GM23338 (cell line): ENCODE measurements around the gene MYLK. TPM values are rescaled to one million over a fixed set of nuclear protein-coding genes. Genes with fewer than 3 reads are reported as not detected.

ENCODE experiments used
- ATAC-seq: fragments of 200-7000 bp; cut with Tn5 transposase; 3 replicates; pipeline ENCODE4 v1.9.1; 2020
- DNase-seq: peaks from one replicate; pipeline ENCODE4 v3.0.0-alpha.2; 2015; ENCODE audit warnings: low spot score
- H2AFZ ChIP-seq: fragments of 200-600 bp; sonication (generic); 2 replicates; pipeline ENCODE4 v1.8.0; 2016; ENCODE audit warnings: antibody characterized with exemption, mild to moderate bottlenecking, moderate library complexity
- H3F3A ChIP-seq: fragments of 200-600 bp; sonication (generic); replicated peaks from 2 replicates; pipeline ENCODE4 v1.8.0; 2017; ENCODE audit warnings: antibody characterized with exemption, mixed run types, low read depth
- H3K27ac ChIP-seq: fragments of 200-600 bp; sonication (generic); 2 replicates; pipeline ENCODE4 v1.6.1; 2016; ENCODE audit warnings: low read depth
- H3K27me3 ChIP-seq: fragments of 200-600 bp; sonication (generic); 2 replicates; pipeline ENCODE4 v1.8.0; 2016; ENCODE audit warnings: mild to moderate bottlenecking, mixed run types, moderate library complexity; ENCODE audit not compliant: insufficient read depth
- H3K36me3 ChIP-seq: fragments of 200-600 bp; sonication (generic); 2 replicates; pipeline ENCODE4 v1.8.0; 2016; ENCODE audit warnings: mild to moderate bottlenecking; ENCODE audit not compliant: insufficient read depth
- H3K4me1 ChIP-seq: fragments of 200-600 bp; sonication (generic); 2 replicates; pipeline ENCODE4 v1.8.0; 2016; ENCODE audit warnings: mild to moderate bottlenecking, moderate library complexity; ENCODE audit not compliant: insufficient read depth
- H3K4me2 ChIP-seq: fragments of 200-600 bp; sonication (generic); 2 replicates; pipeline ENCODE4 v1.7.1; 2017; ENCODE audit warnings: mixed run types
- H3K4me3 ChIP-seq: fragments of 200-600 bp; sonication (generic); 2 replicates; pipeline ENCODE4 v1.6.1; 2016; ENCODE audit warnings: mixed run types
- H3K79me2 ChIP-seq: fragments of 200-600 bp; sonication (generic); replicated peaks from 2 replicates; pipeline ENCODE4 v1.8.0; 2017; ENCODE audit warnings: mild to moderate bottlenecking; ENCODE audit not compliant: insufficient read depth
- H3K9me2 ChIP-seq: fragments of 200-600 bp; sonication (generic); 2 replicates; pipeline ENCODE4 v1.8.0; 2017; ENCODE audit not compliant: insufficient read depth
- H4K20me1 ChIP-seq: fragments of 200-600 bp; sonication (generic); replicated peaks from 2 replicates; pipeline ENCODE4 v1.8.0; 2017; ENCODE audit warnings: mild to moderate bottlenecking; ENCODE audit not compliant: insufficient read depth
- H3K27ac Mint-ChIP-seq: 2 replicates; pipeline ENCODE4 v1.8.0; 2020; ENCODE audit warnings: inconsistent platforms, mild to moderate bottlenecking, moderate library complexity, mixed read lengths
- H3K27me3 Mint-ChIP-seq: 3 replicates; pipeline ENCODE4 v1.8.0; 2022; ENCODE audit warnings: low read depth, mild to moderate bottlenecking, moderate library complexity, mixed read lengths, inconsistent platforms; ENCODE audit not compliant: insufficient read depth, poor library complexity
- H3K36me3 Mint-ChIP-seq: 3 replicates; pipeline ENCODE4 v1.8.0; 2021; ENCODE audit warnings: low read depth, mild to moderate bottlenecking, inconsistent platforms, moderate library complexity, mixed read lengths
- H3K4me1 Mint-ChIP-seq: 3 replicates; pipeline ENCODE4 v1.8.0; 2020; ENCODE audit warnings: mild to moderate bottlenecking, inconsistent platforms, mixed read lengths
- H3K4me3 Mint-ChIP-seq: 3 replicates; pipeline ENCODE4 v1.8.0; 2021; ENCODE audit warnings: moderate library complexity, mild to moderate bottlenecking, inconsistent platforms, mixed read lengths
- H3K9me3 Mint-ChIP-seq: 3 replicates; pipeline ENCODE4 v1.8.0; 2020; ENCODE audit warnings: moderate library complexity, mild to moderate bottlenecking, inconsistent platforms, mixed read lengths
- EZH2 ChIP-seq: fragments of 200-600 bp; sonication (generic); IDR thresholded peaks from one replicate; pipeline ENCODE4 v1.8.0; 2017; ENCODE audit warnings: antibody characterized with exemption, mild to moderate bottlenecking, low read depth; ENCODE audit not compliant: unreplicated experiment
- EZH2phosphoT487 ChIP-seq: fragments of 200-600 bp; sonication (generic); IDR thresholded peaks from one replicate; pipeline ENCODE4 v1.8.1; 2018; ENCODE audit warnings: antibody characterized with exemption; ENCODE audit not compliant: unreplicated experiment
- JUNB ChIP-seq: IDR thresholded peaks from one replicate; pipeline ENCODE4 v1.6.1; 2016; ENCODE audit warnings: antibody characterized with exemption; ENCODE audit not compliant: unreplicated experiment
- NANOG ChIP-seq: IDR thresholded peaks from 2 replicates; pipeline ENCODE4 v1.6.1; 2016; ENCODE audit warnings: antibody characterized with exemption, borderline replicate concordance
- POLR2AphosphoS5 ChIP-seq: IDR thresholded peaks from 2 replicates; pipeline ENCODE4 v1.6.1; 2016; ENCODE audit warnings: antibody characterized with exemption, low read depth
- STAT1 ChIP-seq: IDR thresholded peaks from one replicate; pipeline ENCODE4 v1.6.1; 2016; ENCODE audit warnings: antibody characterized with exemption; ENCODE audit not compliant: unreplicated experiment
- ZNF114 ChIP-seq: fragments of 250-450 bp; sonication (Bioruptor Pico); IDR thresholded peaks from 2 replicates; pipeline ENCODE4 v1.5.0; 2020; ENCODE audit warnings: mild to moderate bottlenecking, moderate library complexity
- ZNF331 ChIP-seq: fragments of 250-450 bp; sonication (Bioruptor Pico); IDR thresholded peaks from 2 replicates; pipeline ENCODE4 v1.5.0; 2020; ENCODE audit warnings: low read depth, mild to moderate bottlenecking, moderate library complexity
- polyA plus RNA-seq: library from polyadenylated mRNA; unstranded; fragments of >200 nt; fragmentation: Nextera tagmentation; extraction: Ambion mirVana; gene quantifications from 2 replicates; pipeline ENCODE4 v1.2.1, GENCODE V29; 2016
- total RNA-seq: library from RNA; depleted of rRNA; stranded (reverse); fragments of >200 nt; shearing (Covaris generic); gene quantifications from 2 replicates; pipeline ENCODE4 v1.2.3, GENCODE V29; 2014
- TF ChIP-seq, protein P1 (sequence below): IDR thresholded peaks from 2 replicates; pipeline ENCODE4 v1.6.1; 2016; ENCODE audit warnings: antibody characterized with exemption
- TF ChIP-seq, protein P2 (sequence below): fragments of 250-450 bp; sonication (Bioruptor Pico); IDR thresholded peaks from 2 replicates; pipeline ENCODE4 v1.5.0; 2020; ENCODE audit warnings: mild to moderate bottlenecking, moderate library complexity
- TF ChIP-seq, protein P3 (sequence below), 2 experiments: fragments of 200-600 bp in 1 of 2; sonication (generic) in 1 of 2; conservative IDR thresholded peaks; 2 replicates each; pipeline versions ENCODE4 v1.5.1 to v1.6.1; 2016 to 2017; ENCODE audit warnings: antibody characterized with exemption in 2 of 2, low read depth in 2 of 2, mild to moderate bottlenecking in 2 of 2, moderate library complexity in 1 of 2

MYLK gene
- total and polyA plus RNA-seq, 2 experiments from 2014 or later = 11.5 to 17.9 TPM

DNA sequence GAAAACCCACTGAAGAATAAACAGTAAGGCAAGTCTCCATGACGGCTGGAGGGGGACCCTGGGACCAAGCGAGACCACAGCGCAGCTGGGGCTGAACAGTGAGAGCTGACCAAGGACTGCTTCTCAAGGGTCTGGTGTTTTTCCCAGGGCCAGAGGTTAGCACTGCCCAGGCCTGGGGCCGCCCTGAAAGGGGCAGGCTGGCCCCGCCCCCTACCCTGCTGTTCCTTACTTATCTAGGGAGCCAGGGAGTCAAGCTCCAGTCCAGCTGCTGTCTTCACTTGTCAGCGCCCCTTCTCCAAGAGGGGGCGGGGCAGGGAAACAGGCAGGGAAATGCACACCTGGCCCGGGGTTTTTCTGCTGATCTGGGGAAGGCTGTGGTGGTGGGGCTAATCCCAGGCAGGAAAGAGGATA lies 247.7 kb downstream of the MYLK start (continued):
- TF ChIP-seq EZH2phosphoT487 (no peak), JUNB (no peak)
- TF ChIP-seq, protein P1, sequence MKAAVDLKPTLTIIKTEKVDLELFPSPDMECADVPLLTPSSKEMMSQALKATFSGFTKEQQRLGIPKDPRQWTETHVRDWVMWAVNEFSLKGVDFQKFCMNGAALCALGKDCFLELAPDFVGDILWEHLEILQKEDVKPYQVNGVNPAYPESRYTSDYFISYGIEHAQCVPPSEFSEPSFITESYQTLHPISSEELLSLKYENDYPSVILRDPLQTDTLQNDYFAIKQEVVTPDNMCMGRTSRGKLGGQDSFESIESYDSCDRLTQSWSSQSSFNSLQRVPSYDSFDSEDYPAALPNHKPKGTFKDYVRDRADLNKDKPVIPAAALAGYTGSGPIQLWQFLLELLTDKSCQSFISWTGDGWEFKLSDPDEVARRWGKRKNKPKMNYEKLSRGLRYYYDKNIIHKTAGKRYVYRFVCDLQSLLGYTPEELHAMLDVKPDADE = no peak

DNA sequence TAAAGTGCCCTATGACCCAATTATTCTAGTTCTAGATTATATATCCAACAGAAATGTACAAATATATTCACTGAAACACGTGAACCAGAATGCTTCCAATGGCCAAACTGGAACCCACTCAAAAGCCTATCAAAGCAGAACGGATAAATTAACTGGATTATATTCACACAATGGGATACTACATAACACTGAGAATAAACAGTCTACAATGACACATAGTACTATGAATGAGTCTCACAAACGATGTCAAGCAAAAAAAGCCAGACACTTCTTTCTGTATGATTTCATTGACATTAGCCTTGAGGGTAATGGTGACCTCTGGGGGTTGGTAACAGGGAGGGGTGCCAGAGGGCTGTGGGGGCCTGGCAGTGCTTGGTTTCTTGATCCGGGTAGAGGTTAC lies 248.4 kb downstream of the MYLK start:
- no peaks in the 10 kb centered on the region for H3K36me3 Mint-ChIP-seq
- H3K27ac Mint-ChIP-seq = 0 out of 2 replicates have a peak overlapping the region, but pooled peaks have one; percentile 27
- Histone ChIP-seq H2AFZ (no peak overlapping the region), H3K27ac (no peak overlapping the region), H3K4me3 (no peak overlapping the region), H3K4me2 (no peak overlapping the region), H4K20me1 (no peaks in the 10 kb centered on the region), H3K27me3 (no peaks in the 10 kb centered on the region), H3F3A (no peaks in the 10 kb centered on the region; the same call in 1 of the 2 replicates), H3K36me3 (no peaks in the 10 kb centered on the region), H3K4me1 (peaks cover 37% of the 10 kb centered on the region), H3K79me2 (no peaks in the 10 kb centered on the region), H3K9me2 (no peaks in the 10 kb centered on the region)
- H3K4me1 Mint-ChIP-seq = peaks cover 55% of the 10 kb centered on the region
- ATAC-seq (no peak), DNase-seq (no peak)
- H3K9me3 Mint-ChIP-seq = no peaks in the 10 kb centered on the region
- peaks cover 11% of the 10 kb centered on the region for H3K27me3 Mint-ChIP-seq
- H3K4me3 Mint-ChIP-seq = no peak overlapping the region; the same call in 2 of the 3 replicates
- TF ChIP-seq, protein P1 = no peak
- TF ChIP-seq ZNF331 (no peak), ZNF114 (CRISPR knock-in tag) (no peak), POLR2AphosphoS5 (no peak), JUNB (no peak), EZH2phosphoT487 (no peak), NANOG (no peak), STAT1 (no peak), EZH2 (no peak)
- TF ChIP-seq, protein P2, sequence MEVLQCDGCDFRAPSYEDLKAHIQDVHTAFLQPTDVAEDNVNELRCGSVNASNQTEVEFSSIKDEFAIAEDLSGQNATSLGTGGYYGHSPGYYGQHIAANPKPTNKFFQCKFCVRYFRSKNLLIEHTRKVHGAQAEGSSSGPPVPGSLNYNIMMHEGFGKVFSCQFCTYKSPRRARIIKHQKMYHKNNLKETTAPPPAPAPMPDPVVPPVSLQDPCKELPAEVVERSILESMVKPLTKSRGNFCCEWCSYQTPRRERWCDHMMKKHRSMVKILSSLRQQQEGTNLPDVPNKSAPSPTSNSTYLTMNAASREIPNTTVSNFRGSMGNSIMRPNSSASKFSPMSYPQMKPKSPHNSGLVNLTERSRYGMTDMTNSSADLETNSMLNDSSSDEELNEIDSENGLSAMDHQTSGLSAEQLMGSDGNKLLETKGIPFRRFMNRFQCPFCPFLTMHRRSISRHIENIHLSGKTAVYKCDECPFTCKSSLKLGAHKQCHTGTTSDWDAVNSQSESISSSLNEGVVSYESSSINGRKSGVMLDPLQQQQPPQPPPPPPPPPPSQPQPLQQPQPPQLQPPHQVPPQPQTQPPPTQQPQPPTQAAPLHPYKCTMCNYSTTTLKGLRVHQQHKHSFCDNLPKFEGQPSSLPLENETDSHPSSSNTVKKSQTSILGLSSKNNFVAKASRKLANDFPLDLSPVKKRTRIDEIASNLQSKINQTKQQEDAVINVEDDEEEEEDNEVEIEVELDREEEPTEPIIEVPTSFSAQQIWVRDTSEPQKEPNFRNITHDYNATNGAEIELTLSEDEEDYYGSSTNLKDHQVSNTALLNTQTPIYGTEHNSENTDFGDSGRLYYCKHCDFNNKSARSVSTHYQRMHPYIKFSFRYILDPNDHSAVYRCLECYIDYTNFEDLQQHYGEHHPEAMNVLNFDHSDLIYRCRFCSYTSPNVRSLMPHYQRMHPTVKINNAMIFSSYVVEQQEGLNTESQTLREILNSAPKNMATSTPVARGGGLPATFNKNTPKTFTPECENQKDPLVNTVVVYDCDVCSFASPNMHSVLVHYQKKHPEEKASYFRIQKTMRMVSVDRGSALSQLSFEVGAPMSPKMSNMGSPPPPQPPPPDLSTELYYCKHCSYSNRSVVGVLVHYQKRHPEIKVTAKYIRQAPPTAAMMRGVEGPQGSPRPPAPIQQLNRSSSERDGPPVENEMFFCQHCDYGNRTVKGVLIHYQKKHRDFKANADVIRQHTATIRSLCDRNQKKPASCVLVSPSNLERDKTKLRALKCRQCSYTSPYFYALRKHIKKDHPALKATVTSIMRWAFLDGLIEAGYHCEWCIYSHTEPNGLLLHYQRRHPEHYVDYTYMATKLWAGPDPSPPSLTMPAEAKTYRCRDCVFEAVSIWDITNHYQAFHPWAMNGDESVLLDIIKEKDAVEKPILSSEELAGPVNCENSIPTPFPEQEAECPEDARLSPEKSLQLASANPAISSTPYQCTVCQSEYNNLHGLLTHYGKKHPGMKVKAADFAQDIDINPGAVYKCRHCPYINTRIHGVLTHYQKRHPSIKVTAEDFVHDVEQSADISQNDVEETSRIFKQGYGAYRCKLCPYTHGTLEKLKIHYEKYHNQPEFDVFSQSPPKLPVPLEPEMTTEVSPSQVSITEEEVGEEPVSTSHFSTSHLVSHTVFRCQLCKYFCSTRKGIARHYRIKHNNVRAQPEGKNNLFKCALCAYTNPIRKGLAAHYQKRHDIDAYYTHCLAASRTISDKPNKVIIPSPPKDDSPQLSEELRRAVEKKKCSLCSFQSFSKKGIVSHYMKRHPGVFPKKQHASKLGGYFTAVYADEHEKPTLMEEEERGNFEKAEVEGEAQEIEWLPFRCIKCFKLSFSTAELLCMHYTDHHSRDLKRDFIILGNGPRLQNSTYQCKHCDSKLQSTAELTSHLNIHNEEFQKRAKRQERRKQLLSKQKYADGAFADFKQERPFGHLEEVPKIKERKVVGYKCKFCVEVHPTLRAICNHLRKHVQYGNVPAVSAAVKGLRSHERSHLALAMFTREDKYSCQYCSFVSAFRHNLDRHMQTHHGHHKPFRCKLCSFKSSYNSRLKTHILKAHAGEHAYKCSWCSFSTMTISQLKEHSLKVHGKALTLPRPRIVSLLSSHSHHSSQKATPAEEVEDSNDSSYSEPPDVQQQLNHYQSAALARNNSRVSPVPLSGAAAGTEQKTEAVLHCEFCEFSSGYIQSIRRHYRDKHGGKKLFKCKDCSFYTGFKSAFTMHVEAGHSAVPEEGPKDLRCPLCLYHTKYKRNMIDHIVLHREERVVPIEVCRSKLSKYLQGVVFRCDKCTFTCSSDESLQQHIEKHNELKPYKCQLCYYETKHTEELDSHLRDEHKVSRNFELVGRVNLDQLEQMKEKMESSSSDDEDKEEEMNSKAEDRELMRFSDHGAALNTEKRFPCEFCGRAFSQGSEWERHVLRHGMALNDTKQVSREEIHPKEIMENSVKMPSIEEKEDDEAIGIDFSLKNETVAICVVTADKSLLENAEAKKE (CRISPR knock-in tag) = no peak
- TF ChIP-seq, protein P3, sequence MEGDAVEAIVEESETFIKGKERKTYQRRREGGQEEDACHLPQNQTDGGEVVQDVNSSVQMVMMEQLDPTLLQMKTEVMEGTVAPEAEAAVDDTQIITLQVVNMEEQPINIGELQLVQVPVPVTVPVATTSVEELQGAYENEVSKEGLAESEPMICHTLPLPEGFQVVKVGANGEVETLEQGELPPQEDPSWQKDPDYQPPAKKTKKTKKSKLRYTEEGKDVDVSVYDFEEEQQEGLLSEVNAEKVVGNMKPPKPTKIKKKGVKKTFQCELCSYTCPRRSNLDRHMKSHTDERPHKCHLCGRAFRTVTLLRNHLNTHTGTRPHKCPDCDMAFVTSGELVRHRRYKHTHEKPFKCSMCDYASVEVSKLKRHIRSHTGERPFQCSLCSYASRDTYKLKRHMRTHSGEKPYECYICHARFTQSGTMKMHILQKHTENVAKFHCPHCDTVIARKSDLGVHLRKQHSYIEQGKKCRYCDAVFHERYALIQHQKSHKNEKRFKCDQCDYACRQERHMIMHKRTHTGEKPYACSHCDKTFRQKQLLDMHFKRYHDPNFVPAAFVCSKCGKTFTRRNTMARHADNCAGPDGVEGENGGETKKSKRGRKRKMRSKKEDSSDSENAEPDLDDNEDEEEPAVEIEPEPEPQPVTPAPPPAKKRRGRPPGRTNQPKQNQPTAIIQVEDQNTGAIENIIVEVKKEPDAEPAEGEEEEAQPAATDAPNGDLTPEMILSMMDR (conservative IDR thresholded peaks at IDR 0.05; ENCODE audit: low read depth in 2 of 2) = no peak
